ENCODE measurements around the gene CLDN16.

- no peak for TF ChIP-seq CTCF (conservative IDR thresholded peaks at IDR 0.05)
- no peak for TF ChIP-seq ZFX (IDR thresholded peaks at IDR 0.05)
These were observed 740 bp downstream of the CLDN16 start for GRCh38 chr3:190388703-190389102.
